Kidney (tissue), 14 donors: ENCODE data around the gene ARNT2. TPM values are rescaled to one million over a fixed set of nuclear protein-coding genes. Genes with fewer than 3 reads are reported as not detected.

Source experiments
- DNase-seq, 5 donors: peaks; one replicate each; pipeline ENCODE4 v3.0.0-alpha.2; 2013 to 2020
- FAIRE-seq: peaks from 2 replicates; lab custom pipeline; 2012; peaks lifted over from hg19 to GRCh38; lab: Jason Lieb, UNC
- H3K27ac ChIP-seq, 2 donors: one replicate each; pipeline ENCODE4 v1.7.0; 2013; ENCODE audit warnings: low read depth in 2 of 2, low read length in 2 of 2, inconsistent platforms in 1 of 2
- H3K27me3 ChIP-seq: one replicate; pipeline ENCODE4 v1.7.1; 2013; ENCODE audit warnings: low read length, inconsistent platforms; ENCODE audit not compliant: control insufficient read depth, insufficient read depth
- H3K36me3 ChIP-seq, 3 donors: one replicate each; pipeline versions ENCODE4 v1.7.0 to v1.7.1; 2013; ENCODE audit warnings: low read length in 3 of 3, control low read depth in 1 of 3, inconsistent platforms in 1 of 3; ENCODE audit not compliant: insufficient read depth in 3 of 3, control insufficient read depth in 2 of 3
- H3K4me1 ChIP-seq, 3 donors: one replicate each; pipeline versions ENCODE4 v1.7.0 to v1.7.1; 2013; ENCODE audit warnings: low read length in 3 of 3, inconsistent platforms in 1 of 3, low read depth in 1 of 3; ENCODE audit not compliant: control insufficient read depth in 2 of 3, insufficient read depth in 2 of 3
- H3K4me3 ChIP-seq, 3 donors: one replicate each; pipeline versions ENCODE4 v1.7.0 to v1.8.1; 2013; ENCODE audit warnings: low read length in 3 of 3, control low read depth in 1 of 3, inconsistent platforms in 1 of 3
- H3K9ac ChIP-seq, 3 donors: one replicate each; pipeline versions ENCODE4 v1.7.0 to v1.7.1; 2013; ENCODE audit warnings: low read length in 3 of 3, control low read depth in 1 of 3, inconsistent platforms in 1 of 3
- H3K9me3 ChIP-seq, 3 donors: one replicate each; pipeline versions ENCODE4 v1.7.0 to v1.7.1; 2013; ENCODE audit warnings: low read length in 3 of 3, control low read depth in 1 of 3, inconsistent platforms in 1 of 3; ENCODE audit not compliant: control insufficient read depth in 2 of 3, insufficient read depth in 1 of 3
- intact Hi-C: fragments of 100-400 bp; cut with DNase I; formaldehyde crosslinking; loops from one replicate; pipeline ENCODE4 v1.11.1; 2022
- polyA plus RNA-seq: library from polyadenylated mRNA; stranded (reverse); fragments of 350-450 nt; fragmentation: Illumina TruSeq; extraction: RNeasy Lipid Tissue Mini Kit (QIAGEN cat#74804); gene quantifications from one replicate; pipeline ENCODE4 v1.2.3, GENCODE V29; 2014; ENCODE audit warnings: low read depth, low replicate concordance; ENCODE audit not compliant: insufficient read depth
- total RNA-seq: library from RNA; stranded (reverse); fragmentation: NEBNext Ultra II Directional; extraction: Animal tissue kit (Norgen Biotek cat#: 25700); gene quantifications from one replicate; pipeline ENCODE4 v1.2.1, GENCODE V29; 2021
- TF ChIP-seq, protein P1 (sequence below): IDR thresholded peaks from 3 replicates; pipeline ENCODE4 v1.5.1; 2012; ENCODE audit warnings: mild to moderate bottlenecking, moderate library complexity, borderline replicate concordance; ENCODE audit not compliant: insufficient read depth; ENCODE audit errors: extremely low read depth
- donor health status: control.
- donor health status: control.
- donor health status: control.
- donor health status: control.
- donor health status: control.
- donor health status: DM: yes; HTN: yes; CAD: no.
- donor health status: Normal renal cell carcinoma (clear cell type).

ARNT2 gene
- total and polyA plus RNA-seq, 2 donors from 2014 or later, result 12.2 to 38.2 TPM

DNA sequence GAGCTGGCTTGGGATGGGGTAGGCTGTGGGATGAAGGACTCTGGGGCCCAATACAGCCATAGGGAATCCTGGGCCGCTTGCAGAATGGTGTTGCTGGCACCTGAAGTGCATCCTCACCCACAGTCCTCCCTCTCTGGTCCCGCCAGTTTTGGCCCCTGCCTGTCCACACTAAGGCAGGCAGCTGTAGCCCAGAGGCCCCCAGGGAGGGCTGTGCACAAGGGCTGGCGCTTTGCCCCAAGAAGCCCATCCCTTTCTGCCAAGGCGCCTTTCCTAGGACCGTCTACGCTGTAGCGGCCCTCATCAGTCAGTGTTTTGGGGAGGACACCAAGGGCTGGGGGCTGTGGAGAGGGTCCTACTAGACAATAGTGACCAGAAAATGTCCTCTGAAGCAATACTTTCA is 174.7 kb downstream of the ARNT2 start:
- intact Hi-C loops, result no loop called here

DNA sequence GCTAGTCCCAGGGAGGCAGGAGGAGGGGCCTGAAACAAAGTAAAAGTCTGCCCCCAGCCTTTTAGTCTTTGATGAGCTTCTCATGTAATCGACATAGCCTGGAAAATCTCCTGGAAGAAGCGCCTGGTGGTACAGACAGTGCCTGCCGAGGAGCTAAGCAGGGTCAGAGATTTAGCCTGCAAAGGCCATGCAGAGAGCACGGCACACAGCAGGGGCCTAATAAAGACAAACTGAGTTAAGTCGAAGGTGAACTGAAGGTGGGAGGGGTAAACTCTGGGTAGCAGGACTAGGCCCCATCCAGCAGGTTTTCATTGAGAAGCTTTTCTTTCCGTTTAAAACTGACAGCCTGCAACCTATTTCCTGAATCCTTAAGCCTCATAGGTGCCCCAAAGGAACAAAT is 175.4 kb downstream of the ARNT2 start:
- TF ChIP-seq, protein P1, sequence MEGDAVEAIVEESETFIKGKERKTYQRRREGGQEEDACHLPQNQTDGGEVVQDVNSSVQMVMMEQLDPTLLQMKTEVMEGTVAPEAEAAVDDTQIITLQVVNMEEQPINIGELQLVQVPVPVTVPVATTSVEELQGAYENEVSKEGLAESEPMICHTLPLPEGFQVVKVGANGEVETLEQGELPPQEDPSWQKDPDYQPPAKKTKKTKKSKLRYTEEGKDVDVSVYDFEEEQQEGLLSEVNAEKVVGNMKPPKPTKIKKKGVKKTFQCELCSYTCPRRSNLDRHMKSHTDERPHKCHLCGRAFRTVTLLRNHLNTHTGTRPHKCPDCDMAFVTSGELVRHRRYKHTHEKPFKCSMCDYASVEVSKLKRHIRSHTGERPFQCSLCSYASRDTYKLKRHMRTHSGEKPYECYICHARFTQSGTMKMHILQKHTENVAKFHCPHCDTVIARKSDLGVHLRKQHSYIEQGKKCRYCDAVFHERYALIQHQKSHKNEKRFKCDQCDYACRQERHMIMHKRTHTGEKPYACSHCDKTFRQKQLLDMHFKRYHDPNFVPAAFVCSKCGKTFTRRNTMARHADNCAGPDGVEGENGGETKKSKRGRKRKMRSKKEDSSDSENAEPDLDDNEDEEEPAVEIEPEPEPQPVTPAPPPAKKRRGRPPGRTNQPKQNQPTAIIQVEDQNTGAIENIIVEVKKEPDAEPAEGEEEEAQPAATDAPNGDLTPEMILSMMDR, result no peak
- no peak overlapping the region for H3K27ac ChIP-seq
- H3K9me3 ChIP-seq, result no peaks in the 10 kb centered on the region
- intact Hi-C loops, result no loop called here
- H3K36me3 ChIP-seq, result peaks cover 0 to 13% (median 6%) of the 10 kb centered on the region in 3 donors
- H3K9ac ChIP-seq, result no peak overlapping the region
- DNase-seq, result no peak
- no peak overlapping the region for H3K4me3 ChIP-seq
- no peak for FAIRE-seq
- H3K4me1 ChIP-seq, result peaks cover 0 to 4% (median 0%) of the 10 kb centered on the region in 3 donors
- no peaks in the 10 kb centered on the region for H3K27me3 ChIP-seq

More for the DNA sequence above, 174.7 kb downstream of the ARNT2 start:
- Histone ChIP-seq H3K9me3 (no peaks in the 10 kb centered on the region), H3K27ac (no peak overlapping the region), H3K4me1 (peaks cover 0 to under 1% (median 0%) of the 10 kb centered on the region in 3 donors), H3K36me3 (peaks cover 0 to 13% (median 6%) of the 10 kb centered on the region in 3 donors), H3K4me3 (no peak overlapping the region), H3K27me3 (no peaks in the 10 kb centered on the region), H3K9ac (no peak overlapping the region)
- TF ChIP-seq, protein P1, result no peak
- FAIRE-seq, result no peak
- DNase-seq, result peak in 1 of 5 donors; percentile 45

DNA sequence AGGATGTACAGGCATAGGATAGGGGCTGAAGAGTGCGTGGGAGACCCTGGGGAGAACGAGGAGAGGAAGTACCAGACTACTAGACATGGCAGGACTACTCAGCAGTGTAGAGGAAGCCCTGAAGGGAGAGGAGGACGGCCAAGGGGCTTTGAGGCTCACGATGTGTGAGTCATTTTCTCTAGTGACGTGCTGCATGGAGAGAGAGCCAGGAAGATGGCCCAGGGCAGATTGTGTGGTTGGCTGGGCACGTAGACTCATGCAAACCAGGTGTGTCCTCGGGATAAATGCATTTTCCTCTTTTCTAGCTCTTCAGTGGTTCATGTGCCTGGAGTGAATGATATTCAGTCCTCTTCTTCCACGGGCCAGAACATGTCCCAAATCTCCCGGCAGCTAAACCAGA is 175.9 kb downstream of the ARNT2 start:
- Histone ChIP-seq H3K27me3 (no peaks in the 10 kb centered on the region), H3K27ac (no peak overlapping the region), H3K36me3 (peaks cover 0 to 13% (median 6%) of the 10 kb centered on the region in 3 donors), H3K9ac (no peak overlapping the region), H3K4me3 (no peak overlapping the region), H3K9me3 (no peaks in the 10 kb centered on the region), H3K4me1 (peaks cover 0 to 4% (median 0%) of the 10 kb centered on the region in 3 donors)
- DNase-seq, result peak in 1 of 5 donors; percentile 26
- TF ChIP-seq, protein P1, result no peak
- FAIRE-seq, result no peak
- intact Hi-C loops, result no loop called here
